Cardiac fibroblast (primary cell): ENCODE results near the gene GOLPH3.

Experiments
- DNase-seq, 2 donors: peaks; one replicate each; pipeline versions ENCODE4 v3.0.0 to v3.0.0-alpha.2; 2010; ENCODE audit warnings: low read depth in 2 of 2
- H3K4me3 ChIP-seq, 2 donors: replicated peaks in 1 of 2; 1 replicate in 1 of 2; 2 replicates in 1 of 2; pipeline ENCODE4 v1.5.1; 2011; ENCODE audit warnings: low read depth in 2 of 2, low read length in 2 of 2, mild to moderate bottlenecking in 2 of 2, moderate library complexity in 1 of 2
- CTCF ChIP-seq: IDR thresholded peaks from one replicate; pipeline ENCODE4 v1.5.1; 2011; ENCODE audit warnings: low read depth, mild to moderate bottlenecking, low read length, inconsistent platforms

The GOLPH3 gene

DNA sequence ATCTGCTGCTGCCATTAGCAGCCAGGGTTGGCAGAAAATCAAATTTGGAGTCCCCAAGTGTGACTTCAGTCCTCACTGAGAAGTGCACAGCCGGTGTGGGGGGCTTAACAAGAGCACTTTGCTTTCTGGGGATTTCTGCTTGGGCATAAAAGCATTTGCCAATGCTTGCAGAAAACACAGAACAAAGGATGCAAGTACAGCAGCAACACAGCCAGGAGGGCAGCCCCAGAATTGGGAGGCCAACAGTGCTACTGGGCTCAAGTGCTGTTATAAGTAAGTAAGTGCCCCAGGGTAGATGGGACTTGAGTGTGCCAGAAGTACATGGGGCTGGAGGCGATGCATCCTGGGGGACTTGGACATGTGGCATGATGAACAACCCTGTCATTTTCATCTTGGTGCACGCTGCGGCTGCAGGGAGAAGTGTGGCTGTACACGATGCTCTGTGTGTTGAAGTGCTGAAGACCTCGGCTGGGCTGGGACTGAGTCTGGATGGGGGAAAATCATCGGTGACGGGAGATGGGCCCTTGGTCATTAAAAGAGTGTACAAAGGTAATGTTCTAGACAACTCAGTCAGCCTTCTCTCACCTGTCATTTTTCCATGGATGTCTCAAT lies 73.3 kb downstream of the GOLPH3 start:
- no peak for DNase-seq
- H3K4me3 ChIP-seq, result no peak overlapping the region
- TF ChIP-seq CTCF, result no peak

DNA sequence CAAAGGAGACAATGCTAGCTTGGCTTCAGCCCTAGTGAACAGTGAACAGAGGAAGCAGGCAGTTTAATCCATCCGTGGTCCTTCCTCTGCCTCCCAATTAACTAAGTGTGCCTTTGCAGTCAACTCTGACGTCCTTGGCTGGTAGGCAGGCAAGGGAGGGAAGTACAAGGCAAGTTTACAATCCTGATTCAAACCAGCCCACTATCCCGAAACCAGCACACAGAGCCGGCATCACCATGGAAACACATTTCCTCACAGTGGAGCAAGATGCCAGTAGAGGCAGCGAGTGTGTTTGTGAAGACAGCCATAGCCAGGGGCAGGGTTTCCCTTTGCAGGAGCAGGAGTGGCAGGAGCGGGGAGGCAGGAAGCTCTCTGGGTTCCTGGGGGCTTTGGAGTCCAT lies 73.9 kb downstream of the GOLPH3 start:
- DNase-seq, result peak in 1 of 2 donors; percentile 22
- TF ChIP-seq CTCF, result no peak

DNA sequence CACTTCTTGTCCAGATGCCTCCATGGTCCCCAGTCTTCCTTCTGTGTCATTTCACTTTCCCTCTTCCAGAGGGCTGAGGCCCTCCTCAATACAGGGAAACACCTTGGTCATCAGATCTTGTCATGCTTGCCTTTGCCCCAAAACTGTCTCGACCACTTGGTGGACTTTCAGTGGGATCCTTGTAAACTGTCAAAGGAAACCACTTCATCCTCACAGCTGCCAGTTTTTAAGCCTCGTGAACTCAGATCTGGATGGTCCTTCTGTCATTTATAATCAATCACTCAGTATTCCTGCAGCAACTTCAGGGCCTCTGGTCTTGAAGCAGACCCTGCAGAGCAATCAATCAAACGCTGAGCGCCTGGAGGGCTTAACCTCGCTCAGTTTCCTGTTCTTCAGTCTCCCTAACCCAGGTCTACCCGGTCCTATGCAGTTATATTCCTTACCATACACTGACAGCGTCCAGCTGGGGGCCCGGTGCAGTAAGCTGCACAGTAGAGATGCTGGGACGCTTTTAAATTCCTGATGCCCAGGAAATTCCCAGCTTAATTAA lies 74.6 kb downstream of the GOLPH3 start:
- H3K4me3 ChIP-seq, result no peak overlapping the region
- DNase-seq, result no peak
- no peak for TF ChIP-seq CTCF

More for the DNA sequence above, 73.9 kb downstream of the GOLPH3 start:
- no peak overlapping the region for H3K4me3 ChIP-seq

DNA sequence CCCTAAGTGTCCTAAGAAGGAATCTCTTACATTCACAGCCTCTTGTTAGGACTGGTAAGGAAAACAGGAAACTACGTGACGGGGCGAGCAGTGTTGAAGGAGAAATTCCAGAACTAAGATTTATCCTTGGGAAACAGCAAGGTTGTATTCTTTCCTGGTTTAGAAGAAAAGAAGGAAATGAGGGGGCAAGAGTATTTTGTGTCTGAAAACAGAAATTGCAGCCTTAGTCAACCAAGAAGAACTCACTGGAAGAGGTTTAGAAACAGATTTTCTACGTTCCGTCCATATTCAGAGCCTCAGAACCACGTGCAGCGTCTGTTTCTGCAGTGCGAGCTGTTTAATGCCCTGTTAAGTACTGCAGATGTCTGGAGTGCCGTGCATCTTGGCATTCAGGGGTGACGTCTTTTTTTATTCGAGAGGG lies 75.2 kb downstream of the GOLPH3 start:
- no peak overlapping the region for H3K4me3 ChIP-seq
- TF ChIP-seq CTCF, result no peak
- DNase-seq, result peak in 1 of 2 donors; percentile 42

DNA sequence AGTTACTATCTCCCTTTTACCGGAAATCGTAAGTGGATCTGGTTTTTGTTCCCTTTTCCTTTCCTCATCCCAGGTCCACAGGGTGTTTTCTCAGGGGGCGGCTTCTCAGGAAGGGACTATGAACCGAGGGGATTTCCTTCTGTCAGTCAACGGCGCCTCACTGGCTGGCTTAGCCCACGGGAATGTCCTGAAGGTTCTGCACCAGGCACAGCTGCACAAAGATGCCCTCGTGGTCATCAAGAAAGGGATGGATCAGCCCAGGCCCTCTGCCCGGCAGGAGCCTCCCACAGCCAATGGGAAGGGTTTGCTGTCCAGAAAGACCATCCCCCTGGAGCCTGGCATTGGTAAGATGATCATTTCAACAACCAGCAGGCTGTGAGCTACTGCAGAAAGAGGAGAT lies 75.8 kb downstream of the GOLPH3 start:
- no peak overlapping the region for H3K4me3 ChIP-seq
- DNase-seq, result peak in 1 of 2 donors; percentile 46

DNA sequence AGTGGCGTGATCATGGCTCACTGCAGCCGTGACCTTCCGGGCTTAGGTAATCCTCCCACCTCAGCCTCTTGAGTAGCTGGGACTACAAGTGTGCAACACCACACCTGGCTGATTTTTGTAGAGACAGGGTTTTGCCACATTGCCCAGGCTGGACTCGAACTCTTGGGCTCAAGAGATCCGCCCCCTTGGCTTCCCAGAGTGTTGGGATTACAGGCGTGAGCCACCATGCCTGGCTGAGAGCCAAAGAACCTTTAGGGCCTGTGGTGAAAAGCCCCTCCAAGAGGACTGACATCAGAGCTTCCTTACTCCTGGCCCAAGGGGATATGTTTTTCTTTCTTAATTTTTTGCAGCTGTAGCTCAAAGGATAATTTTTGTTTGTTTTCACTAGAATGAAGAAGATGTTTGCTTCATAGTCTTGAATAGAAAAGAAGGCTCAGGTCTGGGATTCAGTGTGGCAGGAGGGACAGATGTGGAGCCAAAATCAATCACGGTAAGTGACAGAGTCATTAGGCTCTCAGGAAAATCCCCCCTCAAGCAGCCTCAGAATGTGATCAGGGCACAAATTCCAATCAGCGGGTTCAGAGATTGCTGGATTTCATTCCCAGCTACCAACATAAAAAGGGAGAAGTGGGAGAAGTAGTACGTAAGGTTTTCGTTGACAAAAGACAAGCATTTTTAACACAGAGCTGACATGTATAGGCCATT lies 77.1 kb downstream of the GOLPH3 start:
- TF ChIP-seq CTCF, result no peak
- DNase-seq, result no peak
- no peak overlapping the region for H3K4me3 ChIP-seq

More for the DNA sequence above, 75.8 kb downstream of the GOLPH3 start:
- TF ChIP-seq CTCF, result no peak
